ENCODE results near the gene CCR8.
"Not testable (repeated sequence)": the region's sequence is repeated elsewhere in the genome, so short reads cannot be mapped to it uniquely, and the experiment has no call there.

CCR8 gene

GRCh38 chr3:39315420-39315819, 14.1 kb upstream of the CCR8 start:
- TF ChIP-seq CTCF (IDR thresholded peaks at IDR 0.05) = no peak
- TF ChIP-seq ZFX (IDR thresholded peaks at IDR 0.05; ENCODE audit: borderline replicate concordance) = no peak

GRCh38 chr3:39317571-39318169, 11.8 kb upstream of the CCR8 start:
- no peak overlapping the region for H3K27ac ChIP-seq
- no peak for TF ChIP-seq ZFX (IDR thresholded peaks at IDR 0.05; ENCODE audit: borderline replicate concordance)
- TF ChIP-seq CTCF (IDR thresholded peaks at IDR 0.05) = no peak

More at GRCh38 chr3:39315420-39315819, 14.1 kb upstream of the CCR8 start:
- no peak overlapping the region for H3K27ac ChIP-seq

- no peak overlapping the region for H3K27ac ChIP-seq
- TF ChIP-seq CTCF (IDR thresholded peaks at IDR 0.05) = no peak
- TF ChIP-seq ZFX (IDR thresholded peaks at IDR 0.05; ENCODE audit: borderline replicate concordance) = no peak
Measured at GRCh38 chr3:39318301-39318700, 11.2 kb upstream of the CCR8 start.

- H3K27ac ChIP-seq = no peak overlapping the region
- TF ChIP-seq CTCF (IDR thresholded peaks at IDR 0.05) = no peak
- TF ChIP-seq ZFX (IDR thresholded peaks at IDR 0.05; ENCODE audit: borderline replicate concordance) = no peak
Measured at GRCh38 chr3:39319249-39319648, 10.3 kb upstream of the CCR8 start.

- not testable (repeated sequence) for H3K27ac ChIP-seq
Measured at GRCh38 chr3:39321574-39321983, 7.9 kb upstream of the CCR8 start.

GRCh38 chr3:39322209-39322715, 7.2 kb upstream of the CCR8 start:
- H3K27ac ChIP-seq = not testable (repeated sequence)

- no peak overlapping the region for H3K27ac ChIP-seq
- TF ChIP-seq ZFX (IDR thresholded peaks at IDR 0.05; ENCODE audit: borderline replicate concordance) (no peak), CTCF (IDR thresholded peaks at IDR 0.05) (no peak)
Measured at GRCh38 chr3:39322936-39323335, 6.6 kb upstream of the CCR8 start.

- no peak overlapping the region for H3K27ac ChIP-seq
- TF ChIP-seq ZFX (IDR thresholded peaks at IDR 0.05; ENCODE audit: borderline replicate concordance) (no peak), CTCF (IDR thresholded peaks at IDR 0.05) (no peak)
Measured at GRCh38 chr3:39323494-39323893, 6.0 kb upstream of the CCR8 start.

All from 22Rv1 (cell line).